ENCODE results near the gene ST3GAL3. TPM values are rescaled to one million over a fixed set of nuclear protein-coding genes. Genes with fewer than 3 reads are reported as not detected.

Gene ST3GAL3
- total RNA-seq, 1 experiment from 2014 or later = 8.3 TPM

- no peaks in the 10 kb centered on the region for H3K27me3 ChIP-seq (ENCODE audit: insufficient read depth, low read length)
- H3K79me1 ChIP-seq (ENCODE audit: insufficient read depth, low read depth, low read length, poor library complexity, severe bottlenecking) = no peaks in the 10 kb centered on the region
- peak; percentile 72 for DNase-seq
- no peak overlapping the region for H2AFZ ChIP-seq (ENCODE audit: low read length)
- Mint-ChIP-seq H3K36me3 (ENCODE audit: insufficient read depth in 1 of 3, low read depth in 3 of 3) (peaks cover 22 to 47% (median 41%) of the 10 kb centered on the region in 3 experiments), H3K27ac (peak overlapping the region; percentile 88 to 91 (median 89); a peak in 5 of 7 replicates), H3K27me3 (ENCODE audit: low read depth) (no peaks in the 10 kb centered on the region; the same call in 1 of the 2 replicates), H3K9me3 (no peaks in the 10 kb centered on the region), H3K4me3 (peak overlapping the region; percentile 85 to 92), H3K4me1 (peaks cover 24 to 38% of the 10 kb centered on the region in 2 experiments)
- no peak overlapping the region for H2BK120ac ChIP-seq (ENCODE audit: low read depth, low read length, poor library complexity, severe bottlenecking)
- H3T11ph ChIP-seq (ENCODE audit: low read length) = no peak overlapping the region
- H2AK5ac ChIP-seq (ENCODE audit: insufficient read length, low read length) = no peak overlapping the region
- H3K9ac ChIP-seq (ENCODE audit: extremely low read depth, insufficient read length, low read length) = peak overlapping the region; percentile 73
- no peak overlapping the region for H3K27ac ChIP-seq (ENCODE audit: insufficient read length, low read depth, low read length)
- H4K5ac ChIP-seq (ENCODE audit: insufficient read length, low read depth, low read length) = no peak overlapping the region
- H3K4me1 ChIP-seq (ENCODE audit: insufficient read depth, low read length) = no peaks in the 10 kb centered on the region; the same call in 1 of the 2 replicates
- no peaks in the 10 kb centered on the region for H4K20me1 ChIP-seq (ENCODE audit: control insufficient read depth, insufficient read depth, insufficient read length)
- H4K91ac ChIP-seq (ENCODE audit: insufficient read length, low read depth, low read length) = no peak overlapping the region
- no peak overlapping the region for H2BK5ac ChIP-seq (ENCODE audit: insufficient read length, low read length)
- no peaks in the 10 kb centered on the region for H3K79me2 ChIP-seq (ENCODE audit: insufficient read depth, low read length)
- H3K4ac ChIP-seq (ENCODE audit: low read depth, low read length) = no peak overlapping the region
- H3K14ac ChIP-seq (ENCODE audit: insufficient read depth, low read length) = peak overlapping the region; percentile 72
- no peak overlapping the region for H2BK15ac ChIP-seq (ENCODE audit: low read depth, low read length)
- peak overlapping the region; percentile 77 for H3K4me2 ChIP-seq (ENCODE audit: insufficient read depth, insufficient read length, low read length)
- H3K23me2 ChIP-seq (ENCODE audit: insufficient read length, low read depth, low read length, poor library complexity, severe bottlenecking) = peaks cover 7% of the 10 kb centered on the region
- no peak overlapping the region for H4K8ac ChIP-seq (replicated peaks; ENCODE audit: insufficient read length, low read depth, low read length)
- H3K56ac ChIP-seq (ENCODE audit: insufficient read length, low read depth, low read length) = no peak overlapping the region
- no peak overlapping the region for H3K23ac ChIP-seq (ENCODE audit: insufficient read length, low read depth, low read length)
- WGBS (ENCODE audit: extremely low coverage, insufficient read length, low lambda C conversion rate) = no CpG with 5 or more reads among the region's 30 CpGs
- no peak overlapping the region for H2BK12ac ChIP-seq (ENCODE audit: insufficient read length, low read depth, low read length)
- no peak; the same call in 2 of the 3 replicates for TF ChIP-seq CTCF (conservative IDR thresholded peaks at IDR 0.05)
- H3K9me3 ChIP-seq (ENCODE audit: control insufficient read depth, low read depth, low read length) = no peaks in the 10 kb centered on the region
- H2BK20ac ChIP-seq (ENCODE audit: low read depth, low read length, poor library complexity, severe bottlenecking) = no peak overlapping the region
- H3K18ac ChIP-seq (ENCODE audit: insufficient read length, low read depth, low read length) = peak overlapping the region; percentile 73
These were observed 642 bp upstream of the ST3GAL3 start for GRCh38 chr1:43706598-43707189.
